Urinary bladder (tissue), 4 donors: ENCODE measurements around the gene SNX24. TPM values are rescaled to one million over a fixed set of nuclear protein-coding genes. Genes with fewer than 3 reads are reported as not detected.

Source experiments
- DNase-seq: peaks from one replicate; pipeline ENCODE4 v3.0.0-alpha.2; 2015; ENCODE audit errors: extremely low spot score
- H3K27ac ChIP-seq: one replicate; pipeline ENCODE4 v1.5.1; 2013; ENCODE audit warnings: low read depth, mild to moderate bottlenecking, moderate library complexity
- H3K36me3 ChIP-seq: one replicate; pipeline ENCODE4 v1.6.1; 2013; ENCODE audit warnings: mild to moderate bottlenecking, moderate library complexity; ENCODE audit not compliant: insufficient read depth
- H3K4me1 ChIP-seq: one replicate; pipeline ENCODE4 v1.6.1; 2013; ENCODE audit warnings: mild to moderate bottlenecking, moderate library complexity; ENCODE audit not compliant: insufficient read depth
- H3K4me3 ChIP-seq: one replicate; pipeline ENCODE4 v1.5.1; 2013; ENCODE audit warnings: low read depth, low read length
- WGBS: extraction: QIAGEN DNeasy Blood & Tissue Kit; methylation state at CpG from one replicate; pipeline ENCODE4 v1.1.7; 2013; 5-methylcytosine and 5-hydroxymethylcytosine counted together
- polyA plus RNA-seq: library from polyadenylated mRNA; stranded (reverse); fragments of 200-250 nt; gene quantifications from one replicate; pipeline ENCODE4 v1.2.3, GENCODE V29; 2013
- total RNA-seq: library from RNA; depleted of rRNA; stranded (reverse); fragments of >200 nt; gene quantifications from one replicate; pipeline ENCODE4 v1.2.3, GENCODE V29; 2014
- donor health status: healthy with polysubstance abuse.
- donor health status: healthy.

SNX24 gene
- total RNA-seq, result 26.1 TPM
- 8.3 TPM for polyA plus RNA-seq

- peak within 1 kb of the TSS; percentile 80 for H3K27ac ChIP-seq
- DNase-seq, result peak; percentile 41
- no peaks in the 10 kb centered on the region for H3K36me3 ChIP-seq
- H3K4me3 ChIP-seq, result peak within 1 kb of the TSS; percentile 91
- under 1% methylated on average over 92 of the region's 92 CpGs for WGBS
- H3K4me1 ChIP-seq, result no peaks in the 10 kb centered on the region
Observed at GRCh38 chr5:122845229-122846050, at the start of gene SNX24. SNX24 (plus strand) TSS chr5:122845613; CDS start chr5:122845634, 21 bp downstream.

- Histone ChIP-seq H3K4me1 (no peaks in the 10 kb centered on the region), H3K4me3 (no peak overlapping the region), H3K36me3 (peaks cover 4% of the 10 kb centered on the region), H3K27ac (no peak overlapping the region)
- DNase-seq, result no peak
- 99% methylated on average over 2 of the region's 2 CpGs for WGBS
Observed at GRCh38 chr5:122805481-122805880, 39.9 kb upstream of the SNX24 start.

GRCh38 chr5:122810405-122810804 is 35.0 kb upstream of the SNX24 start:
- no peak for DNase-seq
- 81% methylated on average over 2 of the region's 2 CpGs for WGBS
- Histone ChIP-seq H3K4me1 (no peaks in the 10 kb centered on the region), H3K4me3 (no peak overlapping the region), H3K27ac (no peak overlapping the region), H3K36me3 (peaks cover 2% of the 10 kb centered on the region)

GRCh38 chr5:122815218-122815767 is 30.1 kb upstream of the SNX24 start:
- no peak for DNase-seq
- Histone ChIP-seq H3K36me3 (no peaks in the 10 kb centered on the region), H3K27ac (no peak overlapping the region), H3K4me3 (no peak overlapping the region), H3K4me1 (no peaks in the 10 kb centered on the region)
- WGBS, result 98% methylated on average over 3 of the region's 3 CpGs

GRCh38 chr5:122816756-122817155 is 28.7 kb upstream of the SNX24 start:
- WGBS, result 79% methylated on average over 5 of the region's 5 CpGs
- DNase-seq, result no peak
- Histone ChIP-seq H3K4me3 (no peak overlapping the region), H3K27ac (no peak overlapping the region), H3K4me1 (no peaks in the 10 kb centered on the region), H3K36me3 (no peaks in the 10 kb centered on the region)

- H3K4me3 ChIP-seq, result no peak overlapping the region
- no peak overlapping the region for H3K27ac ChIP-seq
- 63% methylated on average over 1 of the region's 1 CpG for WGBS
- H3K36me3 ChIP-seq, result no peaks in the 10 kb centered on the region
- DNase-seq, result no peak
- H3K4me1 ChIP-seq, result no peaks in the 10 kb centered on the region
Observed at GRCh38 chr5:122831984-122832383, 13.4 kb upstream of the SNX24 start.

- no peak for DNase-seq
- no peak overlapping the region for H3K27ac ChIP-seq
- no peaks in the 10 kb centered on the region for H3K36me3 ChIP-seq
- WGBS, result 79% methylated on average over 1 of the region's 1 CpG
- H3K4me3 ChIP-seq, result no peak overlapping the region
- H3K4me1 ChIP-seq, result no peaks in the 10 kb centered on the region
Observed at GRCh38 chr5:122835681-122836080, 9.7 kb upstream of the SNX24 start.

- Histone ChIP-seq H3K36me3 (no peaks in the 10 kb centered on the region), H3K4me3 (no peak overlapping the region), H3K27ac (no peak overlapping the region), H3K4me1 (no peaks in the 10 kb centered on the region)
- DNase-seq, result no peak
- WGBS, result 91% methylated on average over 3 of the region's 3 CpGs
Observed at GRCh38 chr5:122836947-122837346, 8.5 kb upstream of the SNX24 start.

- Histone ChIP-seq H3K36me3 (no peaks in the 10 kb centered on the region), H3K4me3 (no peak overlapping the region), H3K4me1 (no peaks in the 10 kb centered on the region), H3K27ac (no peak overlapping the region)
- no peak for DNase-seq
- WGBS, result 95% methylated on average over 4 of the region's 4 CpGs
Observed at GRCh38 chr5:122839731-122840130, 5.7 kb upstream of the SNX24 start.

- no peak overlapping the region for H3K27ac ChIP-seq
- H3K36me3 ChIP-seq, result no peaks in the 10 kb centered on the region
- no peak for DNase-seq
- 94% methylated on average over 6 of the region's 6 CpGs for WGBS
- no peak overlapping the region for H3K4me3 ChIP-seq
- H3K4me1 ChIP-seq, result no peaks in the 10 kb centered on the region
Observed at GRCh38 chr5:122842016-122842580, 3.3 kb upstream of the SNX24 start.

- Histone ChIP-seq H3K36me3 (no peaks in the 10 kb centered on the region), H3K4me1 (no peaks in the 10 kb centered on the region), H3K4me3 (peak overlapping the region; percentile 91), H3K27ac (no peak overlapping the region)
- no peak for DNase-seq
- WGBS, result 41% methylated on average over 22 of the region's 22 CpGs
Observed at GRCh38 chr5:122844136-122844909, 1.1 kb upstream of the SNX24 start.

GRCh38 chr5:122844910-122845228 is 544 bp upstream of the SNX24 start:
- H3K36me3 ChIP-seq, result no peaks in the 10 kb centered on the region
- H3K27ac ChIP-seq, result peak overlapping the region; percentile 80
- no peak for DNase-seq
- peak overlapping the region; percentile 91 for H3K4me3 ChIP-seq
- WGBS, result under 1% methylated on average over 16 of the region's 16 CpGs
- H3K4me1 ChIP-seq, result no peaks in the 10 kb centered on the region

- H3K36me3 ChIP-seq, result no peaks in the 10 kb centered on the region
- no peaks in the 10 kb centered on the region for H3K4me1 ChIP-seq
- WGBS, result 4% methylated on average over 6 of the region's 6 CpGs
- H3K27ac ChIP-seq, result peak overlapping the region; percentile 80
- no peak for DNase-seq
- H3K4me3 ChIP-seq, result peak overlapping the region; percentile 91
Observed at GRCh38 chr5:122846051-122846550, 688 bp downstream of the SNX24 start.
